Subcutaneous abdominal adipose tissue (tissue), 5 donors: ENCODE data around the gene FSTL1.

ENCODE experiments used
- H3K27ac ChIP-seq: one replicate; pipeline ENCODE4 v1.7.0; 2013; ENCODE audit warnings: low read depth, mild to moderate bottlenecking, inconsistent platforms, low read length, moderate library complexity
- H3K27me3 ChIP-seq, 5 donors: one replicate each; pipeline ENCODE4 v1.7.0; 2013; ENCODE audit warnings: low read length in 5 of 5, inconsistent platforms in 1 of 5; ENCODE audit not compliant: control insufficient read depth in 5 of 5, insufficient read depth in 4 of 5
- H3K36me3 ChIP-seq, 5 donors: one replicate each; pipeline ENCODE4 v1.7.0; 2013; ENCODE audit warnings: low read length in 5 of 5; ENCODE audit not compliant: control insufficient read depth in 5 of 5, insufficient read depth in 5 of 5
- H3K4me1 ChIP-seq, 5 donors: one replicate each; pipeline ENCODE4 v1.7.0; 2013; ENCODE audit warnings: low read length in 5 of 5, mild to moderate bottlenecking in 3 of 5, moderate library complexity in 1 of 5; ENCODE audit not compliant: control insufficient read depth in 5 of 5, insufficient read depth in 5 of 5
- H3K4me3 ChIP-seq, 5 donors: one replicate each; pipeline ENCODE4 v1.7.0; 2013; ENCODE audit warnings: low read length in 5 of 5, low read depth in 1 of 5
- H3K9ac ChIP-seq, 5 donors: one replicate each; pipeline ENCODE4 v1.7.0; 2013; ENCODE audit warnings: low read length in 5 of 5, mild to moderate bottlenecking in 4 of 5, moderate library complexity in 3 of 5
- H3K9me3 ChIP-seq, 5 donors: one replicate each; pipeline ENCODE4 v1.7.0; 2013; ENCODE audit warnings: low read length in 5 of 5; ENCODE audit not compliant: control insufficient read depth in 5 of 5
- donor health status: healthy.
- donor health status: healthy.
- donor health status: healthy.
- donor health status: healthy.
- donor health status: healthy.

Gene FSTL1

DNA sequence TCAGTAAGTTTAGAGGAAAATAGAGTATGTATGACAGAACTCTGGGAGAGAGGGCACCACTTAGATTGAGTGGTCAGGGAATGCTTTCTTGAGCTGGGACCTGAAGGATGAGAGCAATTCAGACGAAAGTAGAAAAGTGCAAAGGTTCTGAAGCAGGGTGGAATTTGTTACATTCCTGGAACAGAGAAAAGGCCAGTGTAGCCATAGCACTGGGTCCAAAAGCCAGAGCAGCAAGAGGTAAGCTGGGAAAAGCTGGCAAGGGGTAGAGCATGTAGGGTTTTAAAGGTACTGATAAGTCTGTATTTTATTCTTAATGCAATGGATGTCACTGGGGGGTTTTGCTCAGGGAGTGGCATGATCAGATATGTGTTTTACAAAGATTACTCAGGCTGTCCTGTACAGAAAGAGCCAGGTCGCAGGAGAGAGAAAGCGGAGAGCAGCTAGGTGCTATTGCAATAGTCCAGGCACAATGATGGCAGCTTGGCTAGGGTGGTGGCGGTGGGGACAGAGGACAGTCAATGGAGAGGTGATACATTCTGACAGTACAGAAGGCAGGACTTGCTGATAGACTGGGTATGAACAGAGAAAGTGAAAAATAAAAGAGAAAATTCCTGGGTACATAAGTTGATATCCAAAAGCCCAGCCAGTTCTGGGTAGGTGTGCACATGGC lies 17.0 kb downstream of the FSTL1 start:
- no peak overlapping the region for H3K9ac ChIP-seq
- H3K4me1 ChIP-seq, result peaks cover 10 to 84% (median 74%) of the 10 kb centered on the region in 5 donors
- no peak overlapping the region for H3K4me3 ChIP-seq
- no peaks in the 10 kb centered on the region for H3K27me3 ChIP-seq
- H3K9me3 ChIP-seq, result no peaks in the 10 kb centered on the region
- H3K36me3 ChIP-seq, result peaks cover 5 to 26% (median 13%) of the 10 kb centered on the region in 5 donors
- no peak overlapping the region for H3K27ac ChIP-seq

DNA sequence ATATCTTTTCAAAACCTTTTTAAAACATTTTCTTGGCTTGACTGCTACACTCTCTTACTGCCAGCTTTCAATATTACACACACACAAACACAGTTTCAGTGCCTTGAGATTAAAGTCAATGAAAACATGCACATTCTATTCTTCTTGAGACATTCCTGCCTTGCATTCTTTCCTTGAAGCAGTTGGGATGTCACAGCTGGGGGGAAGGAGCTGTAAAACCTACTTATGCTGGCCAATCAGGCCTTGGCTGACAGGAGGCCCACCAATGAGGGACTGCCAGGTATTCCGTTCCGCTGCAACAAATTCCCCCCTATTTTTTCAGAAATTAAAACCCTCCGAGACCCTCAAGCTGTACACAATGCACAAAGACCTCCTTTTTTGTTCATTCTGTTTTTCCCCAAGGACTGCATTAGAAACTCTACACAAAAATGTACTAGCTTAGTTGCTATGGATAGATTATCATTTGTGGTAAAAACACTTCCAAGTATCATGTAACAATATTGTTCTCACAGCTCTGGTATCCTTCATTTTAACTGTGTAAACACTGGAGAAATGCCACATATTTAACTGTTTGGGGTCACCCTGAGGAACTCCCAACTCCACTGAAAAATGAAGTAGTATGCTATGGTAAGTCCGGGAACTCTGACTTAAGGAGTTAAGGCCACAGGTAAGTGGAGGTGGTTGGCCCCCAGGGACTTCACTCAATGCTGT lies 18.5 kb downstream of the FSTL1 start:
- Histone ChIP-seq H3K4me3 (no peak overlapping the region), H3K27ac (peak overlapping the region; percentile 52), H3K4me1 (peaks cover 8 to 81% (median 76%) of the 10 kb centered on the region in 5 donors), H3K36me3 (peaks cover 8 to 33% (median 21%) of the 10 kb centered on the region in 5 donors), H3K9ac (no peak overlapping the region), H3K27me3 (no peaks in the 10 kb centered on the region), H3K9me3 (no peaks in the 10 kb centered on the region)

DNA sequence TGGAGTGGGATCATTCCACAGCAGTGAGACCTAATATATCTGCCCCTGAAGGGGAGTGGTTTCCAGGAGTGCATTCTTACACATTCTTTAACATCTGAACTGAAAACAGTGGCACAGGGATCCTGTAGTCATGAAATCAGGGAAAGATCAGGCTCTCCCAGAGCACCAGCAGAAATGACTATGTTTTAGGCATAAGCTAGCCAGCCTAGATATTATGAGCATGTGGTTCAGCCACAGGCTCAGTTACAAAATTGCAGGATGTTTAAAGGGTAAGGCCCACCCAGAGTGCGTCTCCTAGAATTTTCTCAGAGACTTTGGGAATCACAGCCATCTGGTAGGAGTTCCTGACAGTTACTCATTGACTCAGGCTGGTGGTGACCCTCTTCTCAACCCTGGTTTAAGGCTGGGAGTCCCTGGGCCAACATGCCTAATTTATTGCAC lies 20.9 kb downstream of the FSTL1 start:
- Histone ChIP-seq H3K4me1 (peaks cover 17 to 83% (median 77%) of the 10 kb centered on the region in 5 donors), H3K9ac (no peak overlapping the region), H3K27ac (peak overlapping the region; percentile 2), H3K9me3 (no peaks in the 10 kb centered on the region), H3K36me3 (peaks cover 8 to 36% (median 21%) of the 10 kb centered on the region in 5 donors), H3K4me3 (no peak overlapping the region), H3K27me3 (no peaks in the 10 kb centered on the region)

DNA sequence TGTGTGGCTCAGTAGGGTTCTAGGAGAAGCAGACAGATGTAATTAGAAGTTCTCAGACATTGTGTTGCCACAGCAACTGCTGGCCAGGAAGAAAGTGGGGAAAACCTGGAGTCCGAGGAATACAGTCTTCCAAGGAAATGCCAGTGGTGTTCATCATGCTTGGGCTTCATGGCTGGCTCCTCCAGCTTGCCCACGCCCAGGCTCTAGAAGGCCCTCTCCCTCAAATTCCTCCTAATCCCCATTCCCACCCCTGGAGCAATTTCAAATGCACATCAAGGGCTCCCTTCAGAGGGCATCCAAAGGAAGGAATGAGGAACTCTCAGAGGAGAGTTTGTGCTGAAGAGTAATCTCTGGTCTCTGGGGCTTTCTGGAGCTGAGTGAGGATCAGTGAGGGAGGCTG lies 21.9 kb downstream of the FSTL1 start:
- H3K36me3 ChIP-seq, result peaks cover 8 to 29% (median 19%) of the 10 kb centered on the region in 5 donors
- H3K27ac ChIP-seq, result peak overlapping the region; percentile 1
- H3K9ac ChIP-seq, result no peak overlapping the region
- H3K9me3 ChIP-seq, result no peaks in the 10 kb centered on the region
- H3K27me3 ChIP-seq, result no peaks in the 10 kb centered on the region
- peaks cover 18 to 85% (median 80%) of the 10 kb centered on the region in 5 donors for H3K4me1 ChIP-seq
- no peak overlapping the region for H3K4me3 ChIP-seq

DNA sequence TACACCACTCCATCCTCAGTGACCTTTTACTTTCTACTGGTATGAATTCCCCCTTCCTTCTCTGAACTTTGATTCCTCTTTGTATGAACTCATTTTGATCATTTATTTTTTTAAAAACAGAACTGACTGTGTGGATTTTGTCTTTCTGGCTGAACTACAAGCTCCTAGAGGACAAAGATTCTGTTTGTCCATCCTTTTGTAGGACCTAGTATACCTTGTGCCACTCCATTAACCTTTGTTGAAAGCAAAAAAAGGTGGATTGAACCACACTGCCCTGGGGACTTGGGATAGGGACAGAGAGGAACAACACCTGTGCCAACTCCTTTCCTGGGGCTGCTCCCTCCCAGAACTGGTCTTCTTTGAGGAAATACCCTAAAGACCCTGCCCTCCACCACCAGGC lies 23.6 kb downstream of the FSTL1 start:
- peaks cover 19 to 84% (median 77%) of the 10 kb centered on the region in 5 donors for H3K4me1 ChIP-seq
- H3K36me3 ChIP-seq, result peaks cover 8 to 26% (median 19%) of the 10 kb centered on the region in 5 donors
- H3K9ac ChIP-seq, result no peak overlapping the region
- H3K4me3 ChIP-seq, result no peak overlapping the region
- H3K27me3 ChIP-seq, result no peaks in the 10 kb centered on the region
- peak overlapping the region; percentile 77 for H3K27ac ChIP-seq
- H3K9me3 ChIP-seq, result no peaks in the 10 kb centered on the region

DNA sequence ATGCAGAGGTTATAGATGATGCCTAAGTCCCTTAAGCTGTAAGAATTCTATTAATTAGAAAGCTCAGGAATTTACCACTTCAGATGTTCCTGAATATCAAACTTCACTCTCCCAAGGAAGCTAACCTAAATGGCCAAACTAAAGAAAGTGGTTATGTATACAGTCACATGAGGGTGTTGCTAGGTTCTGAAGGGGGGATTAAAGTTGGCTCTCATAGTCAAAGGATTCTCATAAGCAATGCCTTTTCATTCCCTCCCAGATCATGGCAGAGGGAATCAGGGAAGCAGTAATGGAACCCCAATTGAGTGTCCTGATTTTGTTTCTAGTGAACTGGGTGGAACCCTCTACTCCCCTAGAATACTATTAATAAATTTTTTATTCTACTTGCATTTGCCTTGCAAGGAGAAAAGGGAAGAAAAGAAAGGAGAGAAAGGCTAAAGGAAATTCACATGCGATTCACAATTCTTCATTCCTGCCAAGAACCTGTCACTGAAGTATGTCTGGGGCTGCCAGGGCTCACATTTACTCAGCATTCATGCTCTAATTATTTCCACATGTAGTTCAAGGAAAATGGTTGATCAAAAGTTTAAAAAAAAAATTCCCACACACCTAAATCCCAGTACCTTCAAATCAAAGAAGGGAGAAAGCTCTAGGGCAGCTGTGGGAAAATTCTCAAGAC lies 25.1 kb downstream of the FSTL1 start:
- H3K27me3 ChIP-seq, result no peaks in the 10 kb centered on the region
- peaks cover 17 to 91% (median 84%) of the 10 kb centered on the region in 5 donors for H3K4me1 ChIP-seq
- H3K9me3 ChIP-seq, result no peaks in the 10 kb centered on the region
- peaks cover 8 to 23% (median 15%) of the 10 kb centered on the region in 5 donors for H3K36me3 ChIP-seq
- peak overlapping the region in 1 of 5 donors; percentile 15 for H3K4me3 ChIP-seq
- peak overlapping the region; percentile 77 for H3K27ac ChIP-seq
- peak overlapping the region in 2 of 5 donors; percentile 27 to 32 for H3K9ac ChIP-seq

DNA sequence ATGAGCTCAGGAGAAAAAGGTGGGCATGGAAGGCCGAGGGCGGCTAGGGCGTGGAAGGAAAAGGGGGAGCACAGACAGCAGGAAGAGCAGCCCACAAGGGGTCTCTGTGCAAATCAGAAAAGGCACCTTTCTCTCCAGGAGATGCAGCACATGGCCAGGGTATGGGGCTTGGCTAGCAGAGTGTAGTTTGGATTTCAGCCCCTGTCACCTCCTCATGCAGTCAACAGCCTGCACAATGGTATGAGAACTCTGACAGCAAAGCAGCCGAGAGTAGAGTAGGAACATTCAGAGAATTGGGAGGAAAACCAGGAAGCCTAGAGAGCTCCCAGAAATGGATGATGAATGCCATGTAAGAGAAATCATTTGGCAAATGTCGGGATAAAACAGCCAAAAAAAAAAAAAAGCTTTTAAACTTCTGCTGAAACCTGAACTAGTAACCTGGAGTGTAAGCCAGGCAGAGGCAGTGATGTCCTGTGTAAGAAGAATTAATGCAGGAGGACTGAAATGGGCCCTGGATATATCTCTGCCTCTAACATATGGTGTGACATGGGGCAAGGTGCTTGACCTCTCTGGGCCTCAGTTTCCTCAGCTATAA lies 25.7 kb downstream of the FSTL1 start:
- Histone ChIP-seq H3K36me3 (peaks cover 3 to 21% (median 12%) of the 10 kb centered on the region in 5 donors), H3K27ac (peak overlapping the region; percentile 77), H3K27me3 (no peaks in the 10 kb centered on the region), H3K9me3 (no peaks in the 10 kb centered on the region), H3K9ac (peak overlapping the region in 2 of 5 donors; percentile 27 to 51), H3K4me1 (peaks cover 19 to 95% (median 89%) of the 10 kb centered on the region in 5 donors), H3K4me3 (peak overlapping the region in 1 of 5 donors; percentile 15)

DNA sequence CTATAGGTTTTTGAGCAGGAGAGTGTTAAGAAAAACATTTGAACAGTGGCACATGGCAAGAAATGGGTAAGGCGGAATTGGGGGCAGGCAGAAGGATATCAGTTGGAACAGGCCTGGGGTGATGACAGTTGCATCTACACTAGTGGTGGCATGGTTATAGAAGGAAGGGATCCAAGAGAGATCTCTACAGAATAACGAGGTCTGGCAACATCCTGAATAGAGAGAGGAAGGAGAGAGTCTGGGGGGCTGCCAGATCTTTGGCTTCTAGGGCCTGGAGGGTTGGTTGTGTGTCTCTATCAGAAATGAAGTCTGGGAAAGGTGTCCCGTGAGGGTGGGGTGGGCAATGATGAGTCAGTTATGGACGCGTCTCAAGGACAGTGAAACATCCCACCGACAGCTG lies 26.3 kb downstream of the FSTL1 start:
- peaks cover 19 to 97% (median 90%) of the 10 kb centered on the region in 5 donors for H3K4me1 ChIP-seq
- H3K9me3 ChIP-seq, result no peaks in the 10 kb centered on the region
- H3K9ac ChIP-seq, result peak overlapping the region in 1 of 5 donors; percentile 5
- no peak overlapping the region for H3K4me3 ChIP-seq
- H3K27ac ChIP-seq, result peak overlapping the region; percentile 77
- peaks cover 3 to 16% (median 9%) of the 10 kb centered on the region in 5 donors for H3K36me3 ChIP-seq
- H3K27me3 ChIP-seq, result no peaks in the 10 kb centered on the region

DNA sequence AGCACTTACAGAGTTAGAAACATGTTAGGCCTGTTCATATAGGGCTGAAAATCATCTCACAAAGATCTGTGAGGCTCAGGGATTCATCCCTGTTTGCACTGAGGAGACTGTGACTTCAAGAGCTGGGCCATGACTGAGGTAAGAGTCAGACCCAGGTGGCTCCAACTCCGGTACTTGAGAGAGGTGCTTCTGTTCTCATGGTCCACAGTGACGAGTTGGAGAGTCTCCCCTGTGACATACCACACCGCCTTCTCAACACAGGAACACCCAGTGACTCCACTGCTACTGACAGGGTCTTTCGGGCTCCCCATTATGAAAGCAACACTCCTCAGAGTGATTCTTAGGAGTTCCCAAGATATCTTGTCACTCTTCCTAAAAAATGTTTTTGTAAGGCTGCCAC lies 27.4 kb downstream of the FSTL1 start:
- Histone ChIP-seq H3K4me1 (peaks cover 26 to 100% (median 94%) of the 10 kb centered on the region in 5 donors), H3K27me3 (no peaks in the 10 kb centered on the region), H3K9ac (peak overlapping the region in 2 of 5 donors; percentile 6 to 21), H3K27ac (peak overlapping the region; percentile 77), H3K36me3 (peaks cover 0 to 14% (median 6%) of the 10 kb centered on the region in 5 donors), H3K4me3 (no peak overlapping the region), H3K9me3 (no peaks in the 10 kb centered on the region)
